K562 (cell line): Measurements from ENCODE around the gene GRHPR.

ENCODE experiments used
- EWSR1 ChIP-seq: fragments of 450-650 bp; IDR thresholded peaks from 2 replicates; pipeline ENCODE4 v1.6.1; 2018; ENCODE audit warnings: borderline replicate concordance, mild to moderate bottlenecking, low read depth, moderate library complexity; ENCODE audit not compliant: partially characterized antibody
- HCFC1 ChIP-seq: IDR thresholded peaks from 2 replicates; pipeline ENCODE4 v1.6.1; 2012; ENCODE audit warnings: low read depth, low read length, improper control_type of control experiment
- HDAC8 ChIP-seq: fragments of 450-650 bp; IDR thresholded peaks from 2 replicates; pipeline ENCODE4 v1.6.1; 2016; ENCODE audit warnings: mild to moderate bottlenecking, missing genetic modification characterization, moderate library complexity, missing compliant biosample characterization
- IFI16 ChIP-seq: fragments of 250-450 bp; sonication (Bioruptor Pico); IDR thresholded peaks from 2 replicates; pipeline ENCODE4 v2.1.2; 2022; ENCODE audit warnings: mild to moderate bottlenecking, inconsistent platforms
- MXI1 ChIP-seq: IDR thresholded peaks from 2 replicates; pipeline ENCODE4 v1.6.1; 2011; ENCODE audit warnings: low read depth, mild to moderate bottlenecking, improper control_type of control experiment, low read length
- SIRT6 ChIP-seq: IDR thresholded peaks from one replicate; pipeline ENCODE4 v1.6.1; 2012; ENCODE audit warnings: low read depth, mild to moderate bottlenecking, control low read depth, inconsistent platforms, low read length, moderate library complexity
- SMARCA4 ChIP-seq: fragments of 450-650 bp; IDR thresholded peaks from 2 replicates; pipeline ENCODE4 v1.6.1; 2016
- SMARCA5 ChIP-seq: fragments of 450-650 bp; IDR thresholded peaks from 2 replicates; pipeline ENCODE4 v1.6.1; 2016
- SRSF7 ChIP-seq: fragments of 200-400 bp; formaldehyde crosslinking; optimal IDR thresholded peaks from 2 replicates; pipeline ENCODE3; 2017; ENCODE audit warnings: mild to moderate bottlenecking, low read depth, low read length
- YY1 ChIP-seq, 3 experiments: IDR thresholded peaks; 2 replicates each; pipeline ENCODE4 v1.6.1; 2011; ENCODE audit warnings: low read length in 2 of 3, mild to moderate bottlenecking in 2 of 3, moderate library complexity in 2 of 3, borderline replicate concordance in 1 of 3, control low read depth in 1 of 3, low read depth in 1 of 3; ENCODE audit not compliant: insufficient read depth in 3 of 3, insufficient replicate concordance in 2 of 3, control insufficient read depth in 1 of 3, insufficient read length in 1 of 3; ENCODE audit errors: extremely low read depth in 1 of 3
- ZNF431 ChIP-seq: sonication (generic); formaldehyde crosslinking; IDR thresholded peaks from 2 replicates; pipeline ENCODE4 v1.8.0; 2022; ENCODE audit warnings: mild to moderate bottlenecking, missing genetic modification reagents

- TF ChIP-seq HDAC8 (tag) = no peak
- no peak for TF ChIP-seq MXI1
- no peak for TF ChIP-seq SRSF7
- no peak for TF ChIP-seq EWSR1
- TF ChIP-seq HCFC1 = no peak
- TF ChIP-seq SMARCA4 = no peak
- TF ChIP-seq ZNF431 (CRISPR knock-in tag) = no peak
- TF ChIP-seq YY1 (IDR thresholded peaks at IDR 0.05; ENCODE audit: borderline replicate concordance in 1 of 3, control insufficient read depth in 1 of 3, extremely low read depth in 1 of 3, insufficient read depth in 3 of 3, insufficient read length in 1 of 3, insufficient replicate concordance in 2 of 3, low read depth in 1 of 3, low read length in 2 of 3) = no peak
- TF ChIP-seq SMARCA5 = no peak
- no peak for TF ChIP-seq SIRT6
- no peak for TF ChIP-seq IFI16 (CRISPR knock-in tag)
Measured at GRCh38 chr9:37417857-37418618, 4.5 kb upstream of the GRHPR start.
